H1 (cell line): Measurements from ENCODE around the gene RAD23A. TPM values are rescaled to one million over a fixed set of nuclear protein-coding genes. Genes with fewer than 3 reads are reported as not detected.
A peak's percentile ranks its signal among the peaks of the same experiment; 100 is the strongest.

Source experiments
- ASH2L ChIP-seq: fragments of 200-600, 300-600 bp; sonication (generic); IDR thresholded peaks from one replicate; pipeline ENCODE4 v1.7.1; 2017; ENCODE audit warnings: low read length
- ATF2 ChIP-seq: IDR thresholded peaks from 2 replicates; pipeline ENCODE4 v1.6.1; 2012; ENCODE audit warnings: low read length, inconsistent platforms
- CEBPB ChIP-seq: IDR thresholded peaks from 2 replicates; pipeline ENCODE4 v1.6.1; 2012; ENCODE audit warnings: low read depth, low read length
- CHD1 ChIP-seq: IDR thresholded peaks from 2 replicates; pipeline ENCODE4 v1.6.1; 2012; ENCODE audit warnings: low read depth, low read length, improper control_type of control experiment
- CREB1 ChIP-seq: IDR thresholded peaks from 2 replicates; pipeline ENCODE4 v1.6.1; 2012; ENCODE audit warnings: inconsistent platforms
- E2F6 ChIP-seq: IDR thresholded peaks from 2 replicates; pipeline ENCODE4 v1.6.1; 2012; ENCODE audit warnings: inconsistent platforms
- EP300 ChIP-seq, 2 experiments: IDR thresholded peaks; 1 replicate in 1 of 2; 2 replicates in 1 of 2; pipeline ENCODE4 v1.6.1; 2011 to 2012; ENCODE audit warnings: low read depth in 2 of 2, low read length in 2 of 2, mild to moderate bottlenecking in 2 of 2, borderline replicate concordance in 1 of 2, inconsistent platforms in 1 of 2, moderate library complexity in 1 of 2
- GABPA ChIP-seq: IDR thresholded peaks from 2 replicates; pipeline ENCODE4 v1.6.1; 2011; ENCODE audit warnings: mild to moderate bottlenecking, low read length, moderate library complexity, borderline replicate concordance; ENCODE audit not compliant: insufficient read depth
- JUN ChIP-seq: IDR thresholded peaks from 2 replicates; pipeline ENCODE4 v1.6.1; 2011; ENCODE audit warnings: low read depth, mild to moderate bottlenecking, improper control_type of control experiment, low read length
- KDM5A ChIP-seq: fragments of 200-600 bp; IDR thresholded peaks from 2 replicates; pipeline ENCODE4 v1.7.1; 2012; ENCODE audit warnings: mild to moderate bottlenecking, low read length, inconsistent platforms, mixed read lengths
- MAFK ChIP-seq: IDR thresholded peaks from 2 replicates; pipeline ENCODE4 v1.6.1; 2012; ENCODE audit warnings: low read depth, mild to moderate bottlenecking, improper control_type of control experiment, low read length
- PHF8 ChIP-seq: fragments of 200-600 bp; sonication (generic); conservative IDR thresholded peaks from 2 replicates; pipeline ENCODE4 v1.7.1; 2012; ENCODE audit warnings: low read depth, mild to moderate bottlenecking, inconsistent platforms, low read length, moderate library complexity
- POLR2A ChIP-seq, 2 experiments: IDR thresholded peaks; 1 replicate in 1 of 2; 2 replicates in 1 of 2; pipeline ENCODE4 v1.6.1; 2011; ENCODE audit warnings: low read depth in 2 of 2, low read length in 2 of 2, mild to moderate bottlenecking in 2 of 2; ENCODE audit errors: control extremely low read depth in 1 of 2
- RBBP5 ChIP-seq: IDR thresholded peaks from 2 replicates; pipeline ENCODE4 v1.7.1; 2012; ENCODE audit warnings: low read depth, mild to moderate bottlenecking, inconsistent platforms, low read length, moderate library complexity, borderline replicate concordance
- SIN3A ChIP-seq, 2 experiments: IDR thresholded peaks in 1 of 2; conservative IDR thresholded peaks in 1 of 2; 2 replicates each; pipeline ENCODE4 v1.6.1; 2011 to 2012; ENCODE audit warnings: low read length in 2 of 2, improper control_type of control experiment in 1 of 2, low read depth in 1 of 2, mild to moderate bottlenecking in 1 of 2
- SIRT6 ChIP-seq: IDR thresholded peaks from one replicate; pipeline ENCODE4 v1.7.1; 2012; ENCODE audit warnings: low read length, inconsistent platforms
- SP1 ChIP-seq: IDR thresholded peaks from 2 replicates; pipeline ENCODE4 v1.6.1; 2011; ENCODE audit warnings: low read depth, low read length
- SP4 ChIP-seq: IDR thresholded peaks from 2 replicates; pipeline ENCODE4 v1.6.1; 2012; ENCODE audit warnings: low read length, inconsistent platforms
- SRF ChIP-seq: IDR thresholded peaks from 2 replicates; pipeline ENCODE4 v1.6.1; 2011; ENCODE audit warnings: mild to moderate bottlenecking, low read depth, low read length, moderate library complexity
- TAF1 ChIP-seq: IDR thresholded peaks from 2 replicates; pipeline ENCODE4 v1.6.1; 2011; ENCODE audit warnings: mild to moderate bottlenecking, low read depth, low read length
- TBP ChIP-seq: IDR thresholded peaks from 2 replicates; pipeline ENCODE4 v1.6.1; 2011; ENCODE audit warnings: low read depth, low read length, improper control_type of control experiment
- TCF12 ChIP-seq: IDR thresholded peaks from 2 replicates; pipeline ENCODE4 v1.6.1; 2011; ENCODE audit warnings: low read depth, mild to moderate bottlenecking, low read length
- YY1 ChIP-seq: IDR thresholded peaks from 2 replicates; pipeline ENCODE4 v1.6.1; 2011; ENCODE audit warnings: low read depth, mild to moderate bottlenecking, low read length
- polyA plus RNA-seq, 7 experiments: library from polyadenylated mRNA; depleted of rRNA in 3 of 7; stranded (reverse) in 5 of 7; unstranded in 2 of 7; fragments of >200 nt in 5 of 7; fragments of 200-250 nt in 2 of 7; gene quantifications; 1 replicate in 5 of 7; 2 replicates in 1 of 7; 4 replicates in 1 of 7; pipeline versions ENCODE4 v1.2.1 to v1.2.3, GENCODE V29; 2011 to 2013; ENCODE audit warnings: missing spikeins in 2 of 7, mixed read lengths in 2 of 7
- total RNA-seq: library from RNA; stranded (reverse); fragmentation: NEBNext Ultra II Directional; extraction: Animal tissue kit (Norgen Biotek cat#: 25700); gene quantifications from 2 replicates; pipeline ENCODE4 v1.2.1, GENCODE V29; 2021

Gene RAD23A
- total and polyA plus RNA-seq, 2 of the 8 experiments (the other 6 are each of a cell fraction or from before 2014, with no cell fraction given): 40.0 to 76.1 TPM

GRCh38 chr19:12937093-12937926 lies 8.4 kb upstream of the RAD23A start (continued):
- TF ChIP-seq SRF (no peak), E2F6 (peak; percentile 43; the same call in 1 of the 2 replicates), PHF8 (no peak), EP300 (IDR thresholded peaks at IDR 0.05; ENCODE audit: borderline replicate concordance in 1 of 2, low read depth in 2 of 2, low read length in 2 of 2) (peak in 1 of 2 experiments; percentile 17; a peak in 1 of 3 replicates), CREB1 (peak; percentile 36; the same call in 1 of the 2 replicates), TCF12 (0 out of 2 replicates have a peak, but pooled peaks have one; percentile 35), POLR2A (IDR thresholded peaks at IDR 0.05; ENCODE audit: control extremely low read depth in 1 of 2, low read depth in 2 of 2, low read length in 2 of 2) (peak in 1 of 2 experiments; percentile 36; a peak in 1 of 3 replicates), JUN (no peak), SP1 (peak; percentile 92), SIRT6 (no peak), SP4 (no peak), KDM5A (no peak), CEBPB (no peak), YY1 (peak; percentile 29; the same call in 1 of the 2 replicates), GABPA (no peak), ASH2L (peak; percentile 54), MAFK (no peak), TBP (peak; percentile 45; the same call in 1 of the 2 replicates), TAF1 (peak; percentile 22; the same call in 1 of the 2 replicates), RBBP5 (peak; percentile 51; the same call in 1 of the 2 replicates), CHD1 (no peak), ATF2 (no peak), SIN3A (conservative IDR thresholded peaks at IDR 0.05 in 1 of 2, IDR thresholded peaks at IDR 0.05 in 1 of 2; ENCODE audit: low read depth in 1 of 2, low read length in 2 of 2) (0 out of 4 replicates have a peak, but pooled peaks of 1 of the 2 experiments have one; percentile 7)
